ENCODE measurements around the gene CDH8.
"Not testable (repeated sequence)": the region's sequence is repeated elsewhere in the genome, so short reads cannot be mapped to it uniquely, and the experiment has no call there.

CDH8 gene

GRCh38 chr16:61763013-61763412 is 273.2 kb downstream of the CDH8 start:
- no peak for DNase-seq

DNA sequence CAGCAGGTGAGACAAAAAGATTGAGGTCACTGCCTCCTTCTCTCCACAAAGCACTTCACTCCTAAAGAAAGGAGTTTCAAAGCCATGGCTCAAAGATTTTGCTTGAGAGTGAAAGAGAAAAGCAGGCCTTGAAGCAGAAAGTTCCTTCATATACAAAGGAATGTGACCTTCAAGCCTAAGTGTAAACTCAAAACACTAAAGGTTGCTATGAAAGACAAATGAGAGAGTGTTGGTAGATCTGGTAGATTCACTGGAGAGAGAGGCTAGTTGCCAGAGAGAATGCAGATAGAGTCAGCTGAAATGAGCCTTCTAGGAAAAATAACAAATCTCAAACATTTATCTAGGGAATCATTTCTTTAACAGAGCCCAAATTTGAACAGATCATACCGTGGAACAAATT is 305.2 kb downstream of the CDH8 start:
- no peak for DNase-seq

- no peak for DNase-seq
Observed at GRCh38 chr16:61726701-61727100, 309.5 kb downstream of the CDH8 start.

GRCh38 chr16:61726125-61726524 is 310.1 kb downstream of the CDH8 start:
- no peak for DNase-seq

DNA sequence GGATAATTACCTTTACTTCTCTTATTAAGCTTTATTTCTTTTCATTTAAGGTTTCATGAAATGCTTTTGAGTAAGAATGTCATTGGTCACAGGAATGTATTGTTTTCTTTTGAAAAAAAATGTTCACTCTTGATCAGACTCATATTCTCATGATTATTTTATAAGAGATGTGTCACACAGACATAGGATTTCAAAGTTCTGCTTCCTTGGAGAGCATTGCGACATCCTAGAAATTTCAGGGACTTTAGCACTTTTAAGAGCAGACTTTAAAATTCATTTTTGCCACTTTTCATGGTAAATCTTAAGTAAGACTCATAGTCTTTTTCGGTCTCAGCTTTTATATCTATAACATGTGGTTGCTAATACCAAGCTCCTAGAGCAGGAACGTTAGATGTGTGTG is 314.7 kb downstream of the CDH8 start:
- DNase-seq, result no peak

DNA sequence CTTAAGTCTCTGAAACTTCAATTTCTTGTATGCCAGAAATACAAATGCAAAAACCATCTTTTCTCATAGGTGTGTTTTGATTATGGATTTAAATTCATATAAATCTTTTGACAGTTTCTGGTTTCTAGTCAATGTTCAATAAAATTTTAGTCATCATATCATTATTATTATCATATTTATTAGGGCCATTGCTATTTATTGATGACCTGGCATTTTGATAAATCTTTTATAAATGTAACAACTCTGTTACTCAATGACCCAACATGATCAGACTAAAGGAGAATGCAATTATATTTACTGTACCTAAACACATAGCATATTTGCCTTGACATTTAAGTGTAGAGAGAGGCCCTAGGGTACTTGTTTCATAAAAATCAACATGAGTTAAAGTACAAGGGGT is 320.8 kb downstream of the CDH8 start:
- no peak for DNase-seq

- no peak for DNase-seq
Observed at GRCh38 chr16:61713787-61714186, 322.5 kb downstream of the CDH8 start.

- DNase-seq, result not testable (repeated sequence)
Observed at GRCh38 chr16:61699640-61700039, 336.6 kb downstream of the CDH8 start.

GRCh38 chr16:61684541-61684940 is 351.7 kb downstream of the CDH8 start:
- no peak for DNase-seq

DNA sequence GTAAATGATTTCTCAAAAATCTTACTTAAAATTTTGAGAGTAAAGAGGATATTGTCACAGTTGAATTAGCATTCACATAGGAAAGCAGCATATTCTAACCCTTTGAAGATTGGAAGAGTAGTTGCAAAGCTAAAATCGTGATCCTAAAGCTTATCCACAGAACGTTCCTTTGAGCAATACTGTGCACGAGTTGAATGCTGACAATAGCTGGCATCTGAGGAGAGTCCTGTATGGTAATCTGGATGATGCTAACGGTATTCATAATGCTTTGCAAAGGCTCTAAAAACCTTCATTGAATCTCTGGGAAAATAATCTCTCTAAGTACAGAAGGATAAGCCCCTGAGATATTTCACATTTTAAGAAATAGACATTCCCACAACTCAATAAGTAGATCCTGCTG is 354.6 kb downstream of the CDH8 start:
- no peak for DNase-seq

- no peak for DNase-seq
Observed at GRCh38 chr16:61681124-61681523, 355.1 kb downstream of the CDH8 start.

DNA sequence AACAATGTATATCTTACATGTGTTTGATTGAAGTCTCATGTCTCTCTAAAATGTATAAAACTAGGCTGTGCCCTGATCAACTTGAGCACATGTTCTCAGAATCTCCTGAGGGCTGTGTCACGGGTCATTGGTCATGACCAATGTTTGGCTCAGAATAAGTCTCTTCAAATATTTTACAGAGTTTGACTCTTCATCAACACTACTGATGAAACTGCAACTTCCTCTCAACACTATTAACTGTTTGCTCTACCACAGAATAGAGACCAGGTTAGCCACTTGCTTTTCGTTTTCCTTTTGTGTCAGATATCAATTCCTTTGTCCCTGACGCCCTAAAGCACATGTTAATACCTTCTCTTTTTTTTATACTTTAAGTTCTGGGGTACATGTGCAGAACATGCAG is 358.1 kb downstream of the CDH8 start:
- no peak for DNase-seq

DNA sequence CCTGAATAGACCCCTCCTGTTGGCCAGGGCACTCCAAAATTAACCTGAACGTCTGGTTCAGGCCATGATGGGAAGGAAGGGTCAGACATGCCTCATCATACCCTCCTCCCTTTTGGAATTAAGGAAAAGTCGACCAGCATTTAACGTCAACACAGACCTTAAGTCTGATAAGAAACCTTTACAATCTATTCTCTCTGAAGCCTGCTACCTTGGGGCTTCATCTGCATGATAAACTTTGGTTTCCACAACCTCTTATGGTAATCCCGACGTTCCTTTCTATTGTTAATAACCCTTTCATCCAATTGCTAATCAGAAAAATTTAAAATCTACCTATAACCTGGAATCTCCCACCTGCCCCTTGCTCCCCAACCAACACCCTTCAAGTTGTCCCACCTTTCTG is 358.5 kb downstream of the CDH8 start:
- DNase-seq, result no peak

DNA sequence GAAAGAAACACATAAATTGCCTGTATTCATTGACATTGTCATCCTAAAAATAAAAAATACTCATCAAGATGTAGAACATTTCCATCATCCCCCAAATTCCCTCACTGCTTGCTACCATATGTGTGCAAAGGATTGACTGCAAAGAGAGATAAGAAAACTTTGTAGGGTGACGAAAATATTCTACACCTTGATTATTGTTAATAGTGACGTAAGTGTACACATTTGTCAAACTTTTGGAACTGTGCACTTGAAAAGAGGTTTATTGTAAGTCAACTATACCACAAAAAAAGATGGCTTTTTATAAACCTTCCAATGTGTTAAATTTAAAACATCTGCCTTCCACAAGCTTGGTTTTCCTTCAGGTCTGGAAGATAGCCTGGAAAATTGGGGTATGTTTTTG is 359.5 kb downstream of the CDH8 start:
- no peak for DNase-seq

DNA sequence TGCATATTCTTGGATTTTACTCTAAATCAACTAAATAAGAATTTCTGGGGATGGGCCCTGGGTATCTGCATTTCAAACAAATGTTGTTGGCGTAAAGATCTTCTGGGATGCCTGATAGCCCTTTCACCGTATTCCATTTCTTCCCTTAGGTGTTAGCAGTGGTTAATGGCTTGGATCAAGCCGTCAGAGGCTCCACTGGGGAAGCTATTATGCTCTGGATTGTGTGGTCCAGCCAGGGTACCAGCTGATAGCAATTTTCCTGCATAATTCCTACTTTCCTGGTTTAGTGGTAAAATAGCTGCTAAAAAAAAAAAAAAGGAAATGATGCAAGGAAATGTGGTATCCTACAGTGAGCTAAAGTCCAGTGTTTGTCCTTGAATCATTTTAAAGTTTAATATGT is 365.1 kb downstream of the CDH8 start:
- DNase-seq, result no peak

GRCh38 chr16:61665512-61665911 is 370.7 kb downstream of the CDH8 start:
- DNase-seq, result no peak

DNA sequence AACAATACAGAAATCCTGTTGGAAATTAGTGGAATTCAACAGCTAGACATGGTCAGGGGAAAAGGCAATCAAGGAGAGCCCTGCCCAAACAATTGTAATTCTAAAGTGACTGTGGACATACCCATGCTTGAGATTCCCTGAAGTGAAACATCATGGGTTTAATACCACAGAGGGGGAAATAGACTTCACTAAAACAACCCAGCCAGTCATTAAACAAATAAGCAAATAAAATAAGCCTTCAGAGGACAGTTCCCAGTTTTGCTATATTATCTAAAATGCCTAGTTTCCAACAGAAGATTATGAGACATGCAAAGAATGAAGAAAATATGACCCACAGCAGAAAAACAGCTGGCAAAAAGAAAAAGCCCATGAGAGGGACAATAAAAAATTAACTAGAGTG is 376.3 kb downstream of the CDH8 start:
- no peak for DNase-seq

DNA sequence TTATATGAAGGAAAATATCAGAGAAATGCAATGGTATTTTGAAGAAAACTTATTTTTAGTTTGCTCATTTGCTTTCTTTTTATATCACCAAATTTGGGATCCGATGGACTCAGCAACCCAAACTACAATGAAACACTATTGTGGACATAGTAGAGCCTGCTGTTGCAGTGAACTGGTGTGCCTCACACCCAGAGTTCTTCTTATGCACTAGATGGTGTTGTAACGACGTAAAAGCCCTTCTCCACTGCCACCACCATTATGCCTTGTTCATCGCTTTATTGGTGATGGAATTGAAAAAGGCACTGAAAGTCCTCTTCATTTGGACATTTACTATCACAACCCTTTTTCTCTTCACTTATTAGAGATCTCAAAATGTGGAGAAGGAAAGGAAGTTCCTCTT is 381.3 kb downstream of the CDH8 start:
- DNase-seq, result no peak

DNA sequence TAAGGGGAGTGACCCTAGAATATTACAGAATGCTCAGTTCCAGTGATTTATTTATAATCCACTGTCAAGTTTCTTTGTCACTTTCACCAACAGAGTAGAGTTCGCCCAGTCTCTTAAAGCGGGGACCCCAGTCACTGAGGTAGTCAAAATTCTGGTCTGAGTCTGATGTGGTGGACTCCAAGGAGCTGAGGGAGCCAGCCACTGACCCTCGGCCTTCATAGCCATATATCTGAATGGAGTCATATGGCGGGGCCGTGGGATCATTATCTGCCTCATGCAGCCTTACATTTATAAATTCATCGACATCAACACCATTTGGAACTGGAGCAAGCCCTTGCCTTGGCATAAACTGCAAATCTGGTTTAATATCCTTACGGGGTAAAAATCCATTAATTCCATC is 382.7 kb downstream of the CDH8 start:
- no peak for DNase-seq

DNA sequence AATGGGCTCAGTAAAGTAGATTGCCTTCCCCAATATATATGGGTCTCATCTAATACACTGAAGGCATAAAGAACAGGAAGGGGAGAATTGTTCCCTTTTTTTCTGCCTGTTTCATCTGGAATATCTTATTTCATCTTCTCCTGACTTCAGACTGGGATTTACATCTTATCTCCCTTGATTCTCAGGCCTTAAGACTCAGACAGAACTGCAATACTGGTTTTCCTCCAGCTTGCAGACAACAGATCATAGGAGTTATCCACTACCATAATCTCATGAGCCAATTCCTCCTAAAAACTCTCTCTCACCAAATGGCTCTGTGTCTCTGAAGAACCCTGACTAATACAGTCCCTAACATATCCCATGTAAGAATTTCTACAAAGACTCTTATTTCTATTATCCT is 390.7 kb downstream of the CDH8 start:
- DNase-seq, result no peak

DNA sequence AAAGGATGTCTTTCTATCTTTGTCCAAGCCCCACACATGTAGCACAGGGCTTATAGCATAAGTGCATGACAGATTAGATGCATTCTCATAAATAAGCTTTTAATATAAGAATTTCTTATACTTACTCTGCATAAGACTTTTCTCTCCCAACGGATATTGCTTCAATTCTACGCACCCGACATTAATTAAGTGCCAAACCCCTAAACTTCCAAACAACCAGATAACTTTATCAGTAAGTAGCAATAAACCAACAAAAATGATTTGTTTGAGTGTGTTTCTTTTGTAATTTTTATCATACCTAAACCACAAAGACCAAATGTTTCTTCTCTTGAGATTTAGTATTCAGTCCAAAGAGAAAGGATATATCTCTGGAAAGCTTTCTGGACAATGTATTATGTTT is 391.5 kb downstream of the CDH8 start:
- no peak for DNase-seq

DNA sequence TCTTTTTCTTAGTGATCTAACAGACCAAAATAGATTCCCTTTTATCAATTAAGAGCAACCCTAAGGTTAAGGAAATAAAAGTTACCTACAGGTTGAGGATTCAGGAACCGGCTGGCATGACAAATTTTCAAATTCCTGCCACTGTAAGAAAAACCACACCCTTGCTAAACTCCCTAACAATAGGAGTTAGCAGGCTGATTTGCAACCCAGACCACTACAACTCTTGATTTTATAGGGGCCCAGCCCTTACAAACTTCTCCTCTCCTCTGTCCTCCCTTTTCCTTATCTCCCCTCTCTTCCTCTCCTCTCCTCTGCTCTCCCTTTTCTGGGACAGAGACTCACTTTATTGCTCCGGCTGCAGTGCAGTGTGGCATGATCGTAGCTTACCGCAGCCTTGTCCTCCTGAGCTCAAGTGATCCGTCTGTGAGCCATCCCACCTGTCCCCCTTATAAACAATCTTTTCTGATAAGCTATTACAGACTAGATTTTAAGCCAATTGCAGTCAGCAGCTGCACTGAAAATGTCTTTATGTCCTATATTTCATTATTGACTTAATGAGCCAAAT is 418.9 kb downstream of the CDH8 start:
- no peak for DNase-seq

- no peak for DNase-seq
Observed at GRCh38 chr16:61616088-61616487, 420.1 kb downstream of the CDH8 start.

- no peak for DNase-seq
Observed at GRCh38 chr16:61611847-61612491, 424.3 kb downstream of the CDH8 start.

DNA sequence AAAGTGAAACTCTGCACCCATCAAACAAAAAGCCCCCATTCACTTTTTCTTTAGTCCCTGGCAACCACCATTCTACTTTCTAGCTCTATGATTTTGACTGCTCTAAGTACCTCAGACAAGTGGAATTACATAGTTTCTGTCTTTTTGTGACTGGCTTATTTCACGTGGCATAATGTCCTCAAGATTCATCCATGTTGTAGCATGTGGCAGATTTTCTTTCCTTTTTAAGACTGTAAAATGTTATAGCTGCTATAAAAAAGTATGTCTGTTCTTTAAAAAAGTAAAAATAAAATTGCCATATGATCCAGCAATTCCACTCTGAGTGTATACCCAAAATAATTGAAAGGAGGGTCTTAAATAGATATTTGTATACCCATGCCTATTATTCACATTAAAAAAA is 429.7 kb downstream of the CDH8 start:
- no peak for DNase-seq

Measured in effector CD4-positive, alpha-beta T cell (primary cell).